GM21723 (cell line): ENCODE measurements around the gene GJB2.

Experiments
- ATAC-seq: cut with Tn5 transposase; IDR thresholded peaks from one replicate; pipeline ENCODE4 v1.9.1; 2021; ENCODE audit warnings: mild to moderate bottlenecking, moderate library complexity; ENCODE audit not compliant: unreplicated experiment

GJB2 gene

DNA sequence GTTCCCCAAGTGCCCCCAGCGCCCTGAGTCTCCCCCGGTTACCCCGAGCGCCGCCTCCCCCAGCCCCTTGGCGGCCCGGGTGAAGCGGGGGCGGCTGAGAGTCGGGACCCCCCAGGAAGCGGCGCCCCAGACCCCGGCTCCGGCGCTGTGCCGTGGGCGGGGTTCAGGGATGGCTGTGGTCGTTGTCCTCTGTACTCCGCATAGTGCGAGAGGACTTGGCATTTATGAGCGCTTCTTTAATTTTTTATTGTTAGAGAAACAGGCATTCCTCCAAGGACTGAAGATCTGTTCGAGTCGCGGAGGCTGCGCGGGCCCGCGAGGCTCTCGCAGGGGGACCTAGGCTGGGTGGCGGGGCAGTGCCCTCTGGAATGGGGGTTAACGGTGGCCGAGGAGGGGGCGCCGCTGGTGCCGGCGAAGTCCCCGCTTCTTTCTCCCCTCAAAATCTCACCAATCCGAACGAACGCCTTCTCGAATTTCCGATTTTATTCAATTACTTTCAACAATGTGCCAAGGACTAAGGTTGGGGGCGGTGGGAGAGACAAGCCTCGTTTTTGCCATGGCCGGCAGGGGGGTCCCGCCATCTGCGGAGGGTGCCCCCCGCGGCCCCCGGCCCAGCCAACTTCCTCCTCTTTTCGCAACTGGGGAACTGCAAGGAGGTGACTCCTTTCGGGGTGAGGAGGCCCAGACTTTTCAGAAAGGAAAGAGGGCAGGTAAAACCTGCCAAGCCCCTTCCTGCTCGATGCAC, 596 bp upstream of the GJB2 start:
- no peak for ATAC-seq

DNA sequence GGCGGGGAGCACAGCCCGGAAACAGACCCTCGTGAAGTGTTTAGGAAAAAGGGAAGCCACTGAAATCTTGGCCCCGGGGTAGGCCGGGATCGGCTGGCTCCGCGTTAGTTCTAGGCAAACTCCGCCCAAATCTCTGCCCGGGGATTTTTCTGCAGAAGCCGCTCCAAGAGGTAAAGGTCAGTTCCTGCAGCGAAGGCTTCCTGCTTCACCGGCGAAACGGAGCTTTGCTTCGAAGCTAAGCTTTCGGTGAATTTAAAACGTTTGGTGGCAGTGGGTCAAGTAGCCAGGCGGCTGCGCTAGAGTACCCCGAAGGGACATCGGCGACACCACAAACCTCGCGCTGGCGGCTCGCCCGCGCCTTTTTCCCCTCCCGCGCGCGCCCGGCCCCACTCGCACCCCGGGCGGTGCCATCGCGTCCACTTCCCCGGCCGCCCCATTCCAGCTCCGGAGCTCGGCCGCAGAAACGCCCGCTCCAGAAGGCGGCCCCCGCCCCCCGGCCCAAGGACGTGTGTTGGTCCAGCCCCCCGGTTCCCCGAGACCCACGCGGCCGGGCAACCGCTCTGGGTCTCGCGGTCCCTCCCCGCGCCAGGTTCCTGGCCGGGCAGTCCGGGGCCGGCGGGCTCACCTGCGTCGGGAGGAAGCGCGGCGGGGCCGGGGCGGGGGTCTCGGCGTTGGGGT, 441 bp downstream of the GJB2 start:
- no peak for ATAC-seq

DNA sequence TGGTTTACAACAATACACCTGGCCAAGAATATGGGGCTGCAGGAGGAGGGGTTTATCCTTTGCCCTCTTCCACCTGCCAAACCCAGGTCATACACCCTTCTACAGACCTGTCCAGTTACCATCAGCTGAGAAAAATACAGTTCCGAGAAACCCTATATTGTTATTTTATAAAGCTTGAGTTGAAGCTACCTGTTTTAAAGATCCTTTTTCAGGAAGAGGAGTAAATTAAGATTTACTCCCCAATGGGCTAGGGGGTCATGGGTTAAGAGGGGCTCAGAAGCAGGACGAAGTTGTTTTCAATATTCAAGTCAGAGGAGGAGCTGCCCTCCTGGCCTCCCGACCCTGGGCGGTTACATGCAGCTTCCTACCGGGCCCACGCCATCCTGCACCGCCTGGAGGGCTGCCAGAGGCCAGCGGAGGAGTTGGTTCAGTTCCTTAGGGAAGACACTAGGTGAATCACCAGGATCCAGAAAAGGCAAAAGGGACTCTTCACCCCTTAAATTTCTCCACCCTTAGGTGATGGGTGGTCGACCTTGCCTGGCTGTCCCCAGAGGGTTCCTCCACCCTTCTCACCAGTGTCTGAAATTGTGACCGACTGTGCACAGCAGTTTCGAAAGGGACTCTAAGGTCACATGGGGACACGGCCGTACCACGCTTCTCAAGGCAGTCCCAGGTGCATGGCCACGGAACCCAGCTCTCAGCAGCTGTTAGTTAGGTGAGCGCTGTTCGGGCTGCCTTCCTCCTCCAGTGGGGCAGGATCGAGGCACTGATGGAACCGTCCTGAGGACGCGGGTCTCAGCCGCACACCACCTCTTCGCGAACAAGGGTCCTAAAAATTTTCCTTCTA, 1.2 kb downstream of the GJB2 start:
- no peak for ATAC-seq

DNA sequence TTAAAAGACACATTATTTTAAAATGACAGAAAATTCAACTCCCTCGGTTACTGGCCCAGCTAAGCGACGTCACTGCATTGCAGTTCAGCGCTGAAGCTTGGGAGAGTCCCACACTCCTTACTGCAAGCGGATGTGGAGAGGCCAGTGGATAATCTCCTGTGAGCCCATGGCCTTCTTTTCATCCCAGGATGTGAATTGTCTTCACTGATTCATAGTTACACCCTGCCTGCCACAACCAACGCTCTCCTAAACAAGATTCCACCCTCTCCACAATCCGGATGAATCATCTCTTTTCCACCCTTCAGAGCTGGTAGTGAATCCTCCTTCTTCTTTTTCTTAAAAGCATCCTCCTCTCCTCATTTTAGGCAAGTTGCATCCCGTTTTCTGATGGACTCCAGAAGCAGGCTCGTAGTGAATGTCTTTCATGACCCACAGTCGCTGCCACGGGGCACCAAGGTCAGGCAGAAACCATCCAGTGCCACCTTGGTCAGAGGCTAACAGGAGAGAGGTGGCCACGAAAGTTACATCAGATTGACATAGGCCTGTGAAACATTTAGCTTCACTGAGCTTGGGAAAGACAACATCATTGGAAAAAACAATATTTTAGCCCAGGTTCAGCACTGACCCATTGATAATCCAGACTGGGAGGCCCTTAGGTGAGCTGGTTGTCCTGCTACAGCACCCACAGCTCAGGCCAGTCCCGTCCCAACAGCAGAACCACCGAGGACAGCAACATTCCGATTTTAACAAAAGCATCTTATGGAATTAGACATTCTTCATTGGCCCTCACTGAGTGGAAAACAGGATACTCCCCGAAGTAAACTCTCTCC, 2.0 kb downstream of the GJB2 start:
- no peak for ATAC-seq

DNA sequence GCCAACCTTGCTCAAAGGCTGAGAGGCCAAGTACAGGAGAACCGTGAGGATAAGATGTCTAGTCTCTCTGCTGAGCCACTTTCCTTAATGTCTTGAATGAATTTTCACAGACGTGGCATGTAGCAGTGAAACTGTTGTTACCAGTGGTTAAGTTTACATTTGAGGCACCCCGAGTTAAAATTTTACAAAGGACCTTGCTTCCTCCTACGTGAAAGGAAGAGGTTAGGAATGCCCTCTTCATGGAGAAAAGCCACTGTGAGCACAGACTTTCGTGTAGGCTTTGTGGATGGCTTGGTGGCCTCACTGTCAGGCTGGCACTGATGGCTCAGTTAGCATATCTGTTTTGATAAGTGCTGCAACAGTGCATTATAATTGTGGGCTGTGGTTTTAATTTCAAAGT, 2.7 kb downstream of the GJB2 start:
- ATAC-seq: no peak

DNA sequence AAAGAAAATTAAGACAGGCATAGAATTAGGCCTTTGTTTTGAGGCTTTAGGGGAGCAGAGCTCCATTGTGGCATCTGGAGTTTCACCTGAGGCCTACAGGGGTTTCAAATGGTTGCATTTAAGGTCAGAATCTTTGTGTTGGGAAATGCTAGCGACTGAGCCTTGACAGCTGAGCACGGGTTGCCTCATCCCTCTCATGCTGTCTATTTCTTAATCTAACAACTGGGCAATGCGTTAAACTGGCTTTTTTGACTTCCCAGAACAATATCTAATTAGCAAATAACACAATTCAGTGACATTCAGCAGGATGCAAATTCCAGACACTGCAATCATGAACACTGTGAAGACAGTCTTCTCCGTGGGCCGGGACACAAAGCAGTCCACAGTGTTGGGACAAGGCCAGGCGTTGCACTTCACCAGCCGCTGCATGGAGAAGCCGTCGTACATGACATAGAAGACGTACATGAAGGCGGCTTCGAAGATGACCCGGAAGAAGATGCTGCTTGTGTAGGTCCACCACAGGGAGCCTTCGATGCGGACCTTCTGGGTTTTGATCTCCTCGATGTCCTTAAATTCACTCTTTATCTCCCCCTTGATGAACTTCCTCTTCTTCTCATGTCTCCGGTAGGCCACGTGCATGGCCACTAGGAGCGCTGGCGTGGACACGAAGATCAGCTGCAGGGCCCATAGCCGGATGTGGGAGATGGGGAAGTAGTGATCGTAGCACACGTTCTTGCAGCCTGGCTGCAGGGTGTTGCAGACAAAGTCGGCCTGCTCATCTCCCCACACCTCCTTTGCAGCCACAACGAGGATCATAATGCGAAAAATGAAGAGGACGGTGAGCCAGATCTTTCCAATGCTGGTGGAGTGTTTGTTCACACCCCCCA, 3.8 kb downstream of the GJB2 start:
- no peak for ATAC-seq

DNA sequence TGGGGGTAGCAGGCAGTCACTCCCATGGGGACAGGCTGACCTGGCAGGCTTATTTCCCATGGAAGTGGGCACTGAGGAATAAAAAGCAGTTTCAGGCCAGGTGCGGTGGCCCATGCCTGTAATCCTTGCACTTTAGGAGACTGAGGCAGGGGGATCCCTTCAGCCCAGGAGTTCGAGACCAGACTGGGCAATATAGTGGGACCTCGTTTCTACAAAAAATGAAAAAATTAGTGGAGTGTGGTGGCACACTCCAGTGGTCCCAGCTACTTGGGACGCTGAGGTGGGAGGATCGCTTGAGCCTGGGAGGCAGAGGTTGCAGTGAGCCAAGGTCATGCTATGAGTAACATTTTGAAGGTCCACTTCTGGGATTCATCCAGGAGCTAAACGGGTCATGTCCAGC, 6.0 kb downstream of the GJB2 start:
- no peak for ATAC-seq

DNA sequence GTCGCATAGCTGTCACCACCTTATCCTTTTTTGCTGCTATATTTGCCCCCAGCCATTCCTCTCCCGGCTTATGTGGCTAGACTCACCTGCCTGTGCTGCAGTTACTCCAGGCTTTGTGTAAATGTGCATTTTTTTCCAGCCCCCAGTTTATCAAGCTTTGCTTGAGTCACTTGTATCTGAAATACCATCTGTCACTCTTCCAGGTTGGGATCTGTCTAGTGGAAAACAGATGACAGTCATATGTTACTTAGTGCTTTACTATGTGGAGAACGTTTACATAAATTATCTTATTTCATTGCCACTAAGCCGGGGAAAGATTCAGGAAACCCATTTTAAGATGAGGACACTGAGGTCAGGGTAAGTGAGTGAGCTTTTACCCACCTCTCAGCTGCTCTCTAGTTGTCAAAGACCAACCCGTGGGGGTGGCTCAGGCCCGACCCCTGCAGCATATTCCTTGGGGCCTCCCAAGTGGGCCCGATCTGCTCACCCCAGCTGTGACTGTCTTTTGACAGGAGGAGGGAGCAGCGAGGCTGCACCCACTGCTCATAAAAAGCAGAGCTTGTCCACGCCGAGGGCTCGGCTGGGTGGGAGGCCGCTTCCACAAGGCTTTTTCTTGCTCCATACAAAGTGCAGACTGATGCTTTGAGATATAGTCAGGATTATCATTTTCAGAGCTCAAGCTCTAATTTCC, 7.2 kb downstream of the GJB2 start:
- no peak for ATAC-seq

DNA sequence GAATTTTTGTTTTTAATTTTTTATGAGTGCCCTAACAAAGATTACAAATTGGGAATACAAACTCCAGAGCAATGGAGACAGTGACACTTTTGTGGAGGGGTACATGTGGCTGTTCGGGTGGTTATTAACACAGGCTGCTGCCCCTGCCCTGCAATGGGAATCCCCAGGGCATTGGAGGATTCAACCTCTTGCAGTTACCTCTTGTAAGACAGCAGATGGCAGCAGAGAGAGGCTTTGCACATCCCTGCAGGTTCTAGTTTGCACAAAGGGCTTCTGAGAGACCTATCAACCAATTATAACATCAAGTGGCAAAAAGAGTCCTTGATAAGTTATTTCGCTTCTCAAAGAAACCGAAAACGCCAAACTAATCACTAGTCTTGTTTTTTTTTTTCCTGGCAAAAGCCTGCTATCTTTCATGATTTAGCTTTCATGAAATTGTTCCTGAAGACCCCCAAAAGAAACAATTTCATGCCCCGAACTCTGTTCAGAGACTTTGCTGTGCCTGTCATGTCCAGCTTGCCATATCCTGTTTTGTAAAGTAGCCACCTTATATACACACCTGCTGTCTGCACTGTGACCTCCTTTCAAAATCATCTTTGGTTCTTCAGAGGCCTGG, 10.4 kb downstream of the GJB2 start:
- peak; percentile 81 for ATAC-seq

DNA sequence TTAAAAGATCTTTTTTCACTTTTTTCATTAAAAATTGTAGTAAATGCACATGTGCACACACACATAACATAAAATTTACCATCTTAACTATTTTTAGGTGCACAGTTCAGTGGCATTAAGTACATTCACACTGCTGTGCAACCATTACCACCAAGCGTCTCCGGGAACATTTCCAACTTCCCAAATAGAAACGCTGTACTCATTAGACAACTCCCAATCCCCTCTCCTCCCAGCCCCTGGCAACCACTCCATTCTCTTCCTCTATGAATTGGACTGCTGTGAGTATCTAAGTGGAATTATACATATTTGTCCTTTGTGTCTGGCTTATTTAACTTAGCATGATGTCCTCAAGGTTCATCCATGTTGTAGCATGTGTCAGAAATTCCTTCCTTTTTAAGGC, 11.6 kb downstream of the GJB2 start:
- ATAC-seq: no peak

DNA sequence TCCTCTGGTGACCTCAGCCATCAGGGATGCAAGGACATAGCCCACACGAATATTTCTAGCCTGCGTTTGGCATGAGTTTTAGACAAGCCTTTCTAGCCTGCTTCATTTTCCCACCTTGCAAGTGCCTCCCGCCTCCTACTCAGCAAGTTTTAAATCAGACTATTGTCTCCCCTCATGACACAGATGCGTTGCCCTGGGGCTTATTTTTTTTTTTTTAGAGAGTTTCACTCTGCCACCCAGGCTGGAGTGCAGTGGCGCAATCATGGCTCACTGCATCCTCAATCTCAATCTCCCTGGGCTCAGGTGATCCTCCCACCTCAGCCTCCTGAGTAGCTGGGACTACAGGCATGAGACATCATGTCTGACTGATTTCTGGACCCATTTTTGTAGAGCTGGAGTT, 14.6 kb downstream of the GJB2 start:
- ATAC-seq: no peak

DNA sequence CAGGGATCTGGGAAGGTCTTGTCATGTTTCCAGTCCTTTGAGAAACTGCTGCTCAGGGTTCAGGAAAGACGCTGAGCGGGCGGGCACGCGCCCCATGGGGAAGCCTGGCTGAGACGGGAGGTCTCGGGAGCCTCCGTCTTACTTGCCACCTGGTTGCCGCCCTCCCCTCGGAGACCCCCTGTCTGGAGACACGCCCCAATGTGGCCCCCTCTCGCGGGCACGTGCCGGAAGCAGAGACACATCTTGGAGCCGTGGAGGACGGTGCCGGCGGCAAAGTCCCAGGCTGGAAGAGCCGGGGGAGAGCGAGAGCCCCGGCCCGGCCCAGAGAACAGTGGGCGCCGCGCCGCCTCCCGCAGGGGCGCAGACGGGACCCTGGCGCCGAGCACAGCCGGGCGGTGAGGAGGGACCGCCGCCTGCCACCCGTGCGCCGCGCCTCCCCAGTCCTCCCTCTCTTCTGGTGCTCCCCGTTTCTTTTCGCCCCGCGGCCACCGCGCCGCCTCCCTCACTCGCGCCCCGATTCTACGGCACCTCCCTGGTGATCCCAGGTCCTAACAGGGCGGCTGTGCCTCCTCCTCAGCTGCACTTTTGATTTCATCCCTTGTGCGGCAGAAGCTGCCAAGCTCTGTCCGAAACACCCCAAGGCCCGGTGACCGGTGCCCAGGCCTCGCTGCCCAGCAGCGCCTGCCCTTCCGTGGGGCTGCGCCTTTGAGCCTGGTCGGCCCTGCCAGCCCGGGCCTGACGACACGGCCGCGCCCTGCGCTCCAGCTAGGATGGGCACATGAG, 15.5 kb downstream of the GJB2 start:
- no peak for ATAC-seq

DNA sequence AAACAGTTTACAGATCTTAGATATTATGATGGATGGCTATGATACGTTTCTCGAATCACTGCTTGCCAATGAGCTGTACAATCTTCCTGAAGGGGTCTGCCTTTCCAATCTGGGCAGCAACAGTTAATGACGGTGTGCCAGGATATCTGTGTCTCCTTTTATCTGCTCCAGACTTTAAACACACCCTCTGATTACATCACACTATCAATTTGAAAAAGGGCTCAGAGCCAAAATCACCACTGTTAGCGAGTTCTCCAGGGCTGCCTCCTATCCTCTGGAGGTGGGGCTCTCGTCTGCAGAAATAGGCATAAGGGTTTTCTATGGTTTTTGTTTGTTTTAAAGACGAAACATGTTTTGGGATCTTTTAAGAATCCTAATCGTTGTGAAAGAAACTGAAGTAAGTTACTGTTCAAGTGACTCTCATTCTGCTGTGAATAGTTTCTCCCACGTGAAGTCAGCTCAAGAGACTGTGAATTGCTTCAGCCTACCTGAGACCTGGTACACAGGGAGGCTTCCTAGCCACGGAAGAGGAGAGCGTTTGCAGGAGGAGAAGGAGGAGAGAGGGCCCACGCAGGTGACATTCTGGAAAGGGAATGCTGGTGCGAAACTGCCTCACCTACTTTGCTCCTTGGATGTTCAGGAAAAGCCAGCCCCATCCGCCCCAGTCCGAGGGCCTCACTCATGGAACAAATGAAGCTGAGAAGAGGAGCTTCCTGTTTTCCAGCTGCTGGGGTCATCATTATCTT, 16.7 kb downstream of the GJB2 start:
- ATAC-seq: no peak

DNA sequence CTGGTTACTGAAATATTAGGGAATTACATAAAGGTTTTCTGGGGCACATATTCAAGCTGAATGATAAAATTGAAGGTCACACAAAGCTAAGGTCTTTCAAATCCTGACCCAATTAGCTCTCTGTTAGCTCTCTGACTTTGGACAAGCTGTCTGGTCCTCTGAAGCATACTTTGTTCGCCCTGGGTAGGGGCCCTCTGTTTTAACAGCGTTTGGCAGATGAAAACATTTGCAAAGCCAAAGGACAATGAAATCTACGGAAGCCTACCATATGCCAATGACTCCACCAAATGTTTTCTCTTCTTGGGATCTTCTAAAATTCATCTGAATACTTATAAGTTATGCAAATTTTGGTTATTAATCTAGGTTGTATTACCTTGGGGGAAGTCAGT, 17.3 kb downstream of the GJB2 start:
- ATAC-seq: no peak

DNA sequence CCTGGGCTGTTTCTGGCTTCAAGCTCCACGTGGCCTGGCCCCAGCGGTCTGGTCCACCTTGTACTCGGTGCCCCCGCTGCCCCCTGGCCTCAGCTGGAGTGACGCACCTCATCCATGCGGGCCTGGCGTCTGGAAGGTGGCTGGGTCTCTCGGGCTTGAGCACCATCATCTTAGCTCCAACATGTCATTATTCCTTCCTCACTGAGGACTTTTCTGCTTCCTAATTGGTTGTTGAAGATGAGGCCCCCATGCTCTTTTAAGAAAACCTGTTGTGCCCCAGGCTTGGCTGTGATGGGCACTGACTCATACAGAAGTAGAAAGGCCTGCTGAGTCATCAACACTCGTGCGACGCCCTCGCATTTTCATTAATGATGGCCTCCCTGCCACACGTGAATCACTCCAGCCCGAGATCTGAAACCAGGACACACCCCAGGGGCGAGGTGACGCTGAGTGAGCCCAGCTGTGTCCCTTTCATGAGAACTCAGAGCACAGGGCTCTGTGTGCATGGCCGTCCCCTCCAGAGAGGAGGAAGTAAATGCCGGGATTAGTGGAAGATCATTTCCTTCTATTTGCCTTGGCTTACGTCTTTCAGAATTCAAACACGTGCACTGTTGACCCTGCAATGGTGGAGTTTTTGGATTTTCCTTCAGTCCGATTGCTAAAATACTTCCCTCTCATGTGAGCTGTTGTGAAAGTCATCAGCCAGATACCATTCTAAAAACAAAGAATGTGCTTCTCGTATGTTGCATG, 17.9 kb downstream of the GJB2 start:
- ATAC-seq: peak; percentile 95

DNA sequence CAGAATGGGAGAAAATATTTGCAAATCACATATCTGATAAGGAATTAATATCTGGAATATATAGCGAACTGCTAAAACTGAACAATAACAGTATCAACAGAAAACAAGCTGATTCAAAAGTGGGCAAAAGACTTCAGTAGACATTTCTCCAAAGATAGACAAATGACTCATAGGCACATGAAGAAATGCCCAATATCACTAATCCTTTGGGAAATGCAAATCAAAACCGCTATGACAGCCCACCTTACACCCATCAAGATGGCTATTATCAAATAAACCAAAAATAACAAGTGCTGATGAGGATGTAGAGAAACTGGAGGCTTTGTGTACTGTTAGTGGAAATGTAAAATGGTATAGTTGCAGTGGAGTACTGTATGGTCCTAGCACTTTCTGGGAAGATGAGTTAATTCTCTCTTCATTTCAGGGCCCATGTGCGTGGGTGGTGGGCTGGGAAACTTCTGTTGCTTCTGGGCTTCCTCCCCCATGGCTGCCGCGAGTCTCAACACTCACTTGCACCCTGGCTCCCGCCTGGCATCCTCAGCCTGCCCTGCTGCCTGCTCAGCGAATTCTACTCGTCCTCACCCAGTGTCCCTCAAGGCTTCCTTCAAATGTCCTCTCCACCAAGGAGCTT, 19.5 kb downstream of the GJB2 start:
- no peak for ATAC-seq
